ENCODE results near the gene MACF1. TPM values are rescaled to one million over a fixed set of nuclear protein-coding genes. Genes with fewer than 3 reads are reported as not detected.

MACF1 gene
- total RNA-seq, 1 experiment from 2014 or later, result 103 TPM

GRCh38 chr1:39328095-39328494 lies 123.6 kb downstream of the MACF1 start:
- intact Hi-C loops (cut with micrococcal nuclease), result no loop called here

GRCh38 chr1:39328586-39329121 lies 124.2 kb downstream of the MACF1 start:
- H3K36me3 ChIP-seq (ENCODE audit: low read depth, low read length), result peaks cover 36% of the 10 kb centered on the region
- POLR2A ChIA-PET (ENCODE audit: unreplicated experiment), result no interaction called here
- DNase-seq (no peak), ATAC-seq (no peak)
- TF ChIP-seq EZH2 (IDR thresholded peaks at IDR 0.05; ENCODE audit: low read length, unreplicated experiment) (no peak), CTCF (conservative IDR thresholded peaks at IDR 0.05; ENCODE audit: low read depth, low read length) (no peak), EZH2phosphoT487 (IDR thresholded peaks at IDR 0.05; ENCODE audit: borderline replicate concordance, low read length) (no peak)
- no peak overlapping the region for H3K4me2 ChIP-seq (ENCODE audit: low read length)
- H3K9ac ChIP-seq (ENCODE audit: low read length), result no peak overlapping the region
- no peak overlapping the region for H3K27ac ChIP-seq (ENCODE audit: low read length)
- intact Hi-C loops (cut with micrococcal nuclease), result no loop called here
- no peaks in the 10 kb centered on the region for H3K79me2 ChIP-seq (ENCODE audit: low read length)
- no peak overlapping the region for H3K4me3 ChIP-seq (ENCODE audit: low read length)
- no peaks in the 10 kb centered on the region for H3K9me3 ChIP-seq (ENCODE audit: low read length)
- H3F3A ChIP-seq (ENCODE audit: low read length, unreplicated experiment), result no peaks in the 10 kb centered on the region
- H3K4me1 ChIP-seq (ENCODE audit: insufficient read depth, low read length), result no peaks in the 10 kb centered on the region
- no peaks in the 10 kb centered on the region for H4K20me1 ChIP-seq (ENCODE audit: low read length)
- H3K27me3 ChIP-seq (ENCODE audit: low read length), result no peaks in the 10 kb centered on the region
- H2AFZ ChIP-seq (ENCODE audit: low read length), result no peak overlapping the region
- no TSS peak for BruUV-seq (replicated peaks)
- H3K9me2 ChIP-seq (replicated peaks; ENCODE audit: low read length), result no peaks in the 10 kb centered on the region
- CTCF ChIA-PET, result no interaction called here

More at GRCh38 chr1:39328095-39328494, 123.6 kb downstream of the MACF1 start:
- DNase-seq, result no peak
- no peak overlapping the region for H3K4me3 ChIP-seq (ENCODE audit: low read length)
- ChIA-PET POLR2A (ENCODE audit: unreplicated experiment) (no interaction called here), CTCF (no interaction called here)
- no TSS peak for BruUV-seq (replicated peaks)
- no peaks in the 10 kb centered on the region for H3F3A ChIP-seq (ENCODE audit: low read length, unreplicated experiment)
- H3K27ac ChIP-seq (ENCODE audit: low read length), result no peak overlapping the region
- H3K79me2 ChIP-seq (ENCODE audit: low read length), result no peaks in the 10 kb centered on the region
- H3K9me2 ChIP-seq (replicated peaks; ENCODE audit: low read length), result no peaks in the 10 kb centered on the region
- H3K9me3 ChIP-seq (ENCODE audit: low read length), result no peaks in the 10 kb centered on the region
- no peak overlapping the region for H3K9ac ChIP-seq (ENCODE audit: low read length)
- no peak for ATAC-seq
- H3K4me2 ChIP-seq (ENCODE audit: low read length), result no peak overlapping the region
- TF ChIP-seq EZH2phosphoT487 (IDR thresholded peaks at IDR 0.05; ENCODE audit: borderline replicate concordance, low read length) (no peak), EZH2 (IDR thresholded peaks at IDR 0.05; ENCODE audit: low read length, unreplicated experiment) (no peak)
- H4K20me1 ChIP-seq (ENCODE audit: low read length), result no peaks in the 10 kb centered on the region
- H3K27me3 ChIP-seq (ENCODE audit: low read length), result no peaks in the 10 kb centered on the region
- no peaks in the 10 kb centered on the region for H3K4me1 ChIP-seq (ENCODE audit: insufficient read depth, low read length)
- peaks cover 39% of the 10 kb centered on the region for H3K36me3 ChIP-seq (ENCODE audit: low read depth, low read length)
- H2AFZ ChIP-seq (ENCODE audit: low read length), result no peak overlapping the region

- Histone ChIP-seq H3K9me3 (ENCODE audit: low read length) (no peaks in the 10 kb centered on the region), H3K79me2 (ENCODE audit: low read length) (no peaks in the 10 kb centered on the region), H3K9ac (ENCODE audit: low read length) (no peak overlapping the region), H3K9me2 (replicated peaks; ENCODE audit: low read length) (no peaks in the 10 kb centered on the region), H4K20me1 (ENCODE audit: low read length) (no peaks in the 10 kb centered on the region), H3K27me3 (ENCODE audit: low read length) (no peaks in the 10 kb centered on the region), H3K4me3 (ENCODE audit: low read length) (no peak overlapping the region), H3F3A (ENCODE audit: low read length, unreplicated experiment) (no peaks in the 10 kb centered on the region), H3K36me3 (ENCODE audit: low read depth, low read length) (peaks cover 20% of the 10 kb centered on the region; the same call in 1 of the 2 replicates), H3K27ac (ENCODE audit: low read length) (no peak overlapping the region), H3K4me1 (ENCODE audit: insufficient read depth, low read length) (no peaks in the 10 kb centered on the region), H2AFZ (ENCODE audit: low read length) (no peak overlapping the region), H3K4me2 (ENCODE audit: low read length) (no peak overlapping the region)
- ATAC-seq, result no peak
- ChIA-PET CTCF (no interaction called here), POLR2A (ENCODE audit: unreplicated experiment) (interaction anchor here (0.5 kb wide), 1 partner anchor 517 kb away, joined by 5 read pairs; no protein-coding TSS in a partner anchor)
- TF ChIP-seq CTCF (conservative IDR thresholded peaks at IDR 0.05; ENCODE audit: low read depth, low read length) (no peak), EZH2 (IDR thresholded peaks at IDR 0.05; ENCODE audit: low read length, unreplicated experiment) (no peak), EZH2phosphoT487 (IDR thresholded peaks at IDR 0.05; ENCODE audit: borderline replicate concordance, low read length) (no peak)
- intact Hi-C loops (cut with micrococcal nuclease), result no loop called here
- BruUV-seq (replicated peaks), result no TSS peak
- DNase-seq, result no peak
Measured at GRCh38 chr1:39331647-39332046, 127.2 kb downstream of the MACF1 start.

Measured in PC-3 (cell line).